Mammary epithelial cell (primary cell): ENCODE results near the gene HRG.
"Not testable (repeated sequence)": the region's sequence is repeated elsewhere in the genome, so short reads cannot be mapped to it uniquely, and the experiment has no call there.

ENCODE experiments used
- CTCF ChIP-seq, 2 donors: IDR thresholded peaks in 1 of 2; conservative IDR thresholded peaks in 1 of 2; 2 replicates each; pipeline ENCODE4 v1.5.1; 2011 to 2012; ENCODE audit warnings: inconsistent platforms in 2 of 2, low read length in 2 of 2, mild to moderate bottlenecking in 2 of 2, control low read depth in 1 of 2, low read depth in 1 of 2; ENCODE audit not compliant: insufficient read depth in 1 of 2; ENCODE audit errors: extremely low read depth in 1 of 2
- EZH2 ChIP-seq: IDR thresholded peaks from 2 replicates; pipeline ENCODE4 v1.6.1; 2012; ENCODE audit warnings: low read length, inconsistent platforms, borderline replicate concordance

GRCh38 chr3:186686475-186686874 is 20.7 kb downstream of the HRG start:
- not testable (repeated sequence) for TF ChIP-seq EZH2; CTCF (conservative IDR thresholded peaks at IDR 0.05 in 1 of 2, IDR thresholded peaks at IDR 0.05 in 1 of 2; ENCODE audit: extremely low read depth in 1 of 2, insufficient read depth in 1 of 2, low read depth in 1 of 2, low read length in 2 of 2)
